ENCODE measurements around the gene ASRGL1. TPM values are rescaled to one million over a fixed set of nuclear protein-coding genes. Genes with fewer than 3 reads are reported as not detected.
"Not testable (repeated sequence)": the region's sequence is repeated elsewhere in the genome, so short reads cannot be mapped to it uniquely, and the experiment has no call there.

ASRGL1 gene
- total RNA-seq, 1 donor from 2014 or later, result 55.7 TPM

DNA sequence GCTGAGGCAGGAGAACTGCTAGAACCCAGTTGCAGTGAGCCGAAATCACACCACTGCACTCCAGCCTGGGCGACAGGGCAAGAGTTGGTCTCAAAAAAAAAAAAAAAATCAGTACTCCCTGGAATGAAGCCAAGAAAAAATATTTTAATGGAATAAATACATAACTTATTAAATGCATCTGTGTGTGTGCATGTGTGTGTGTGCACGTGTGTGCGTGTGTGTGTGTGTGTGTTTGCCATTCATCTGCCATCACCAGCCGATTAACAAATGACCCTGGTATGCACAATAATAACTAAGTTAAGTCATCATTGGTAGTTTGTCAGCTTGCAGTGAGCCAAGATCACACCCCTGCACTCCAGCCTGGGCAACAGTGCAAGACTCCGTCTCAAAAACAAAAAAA lies 46.6 kb downstream of the ASRGL1 start:
- no peaks in the 10 kb centered on the region for H3K27me3 Mint-ChIP-seq (ENCODE audit: unreplicated experiment)
- no peak for TF ChIP-seq CTCF (IDR thresholded peaks at IDR 0.05; ENCODE audit: partially characterized antibody, unreplicated experiment)
- no peaks in the 10 kb centered on the region for H3K36me3 Mint-ChIP-seq (ENCODE audit: unreplicated experiment)
- no peak overlapping the region for H3K4me3 Mint-ChIP-seq (ENCODE audit: unreplicated experiment)
- H3K9me3 Mint-ChIP-seq (ENCODE audit: unreplicated experiment), result peaks cover under 1% of the 10 kb centered on the region
- H3K4me1 Mint-ChIP-seq (ENCODE audit: low read depth, unreplicated experiment), result peaks cover 34% of the 10 kb centered on the region
- peak overlapping the region; percentile 52 for H3K27ac Mint-ChIP-seq (ENCODE audit: unreplicated experiment)
- DNase-seq, result no peak

GRCh38 chr11:62386083-62386482 lies 48.8 kb downstream of the ASRGL1 start:
- not testable (repeated sequence) for H3K27me3 Mint-ChIP-seq (ENCODE audit: unreplicated experiment); DNase-seq; H3K9me3 Mint-ChIP-seq (ENCODE audit: unreplicated experiment); H3K36me3 Mint-ChIP-seq (ENCODE audit: unreplicated experiment); H3K27ac Mint-ChIP-seq (ENCODE audit: unreplicated experiment); H3K4me3 Mint-ChIP-seq (ENCODE audit: unreplicated experiment)
- H3K4me1 Mint-ChIP-seq (ENCODE audit: low read depth, unreplicated experiment), result peaks cover 22% of the 10 kb centered on the region

GRCh38 chr11:62387381-62387780 lies 50.1 kb downstream of the ASRGL1 start:
- Mint-ChIP-seq H3K27me3 (ENCODE audit: unreplicated experiment) (peaks cover 4% of the 10 kb centered on the region), H3K27ac (ENCODE audit: unreplicated experiment) (no peak overlapping the region), H3K9me3 (ENCODE audit: unreplicated experiment) (peaks cover 3% of the 10 kb centered on the region), H3K4me3 (ENCODE audit: unreplicated experiment) (peak overlapping the region; percentile 20), H3K36me3 (ENCODE audit: unreplicated experiment) (peaks cover 7% of the 10 kb centered on the region), H3K4me1 (ENCODE audit: low read depth, unreplicated experiment) (peaks cover 20% of the 10 kb centered on the region)
- no peak for TF ChIP-seq CTCF (IDR thresholded peaks at IDR 0.05; ENCODE audit: partially characterized antibody, unreplicated experiment)
- DNase-seq, result no peak

- Mint-ChIP-seq H3K9me3 (ENCODE audit: unreplicated experiment) (peaks cover 4% of the 10 kb centered on the region), H3K36me3 (ENCODE audit: unreplicated experiment) (peaks cover 7% of the 10 kb centered on the region), H3K27ac (ENCODE audit: unreplicated experiment) (no peak overlapping the region), H3K27me3 (ENCODE audit: unreplicated experiment) (peaks cover 6% of the 10 kb centered on the region), H3K4me3 (ENCODE audit: unreplicated experiment) (no peak overlapping the region), H3K4me1 (ENCODE audit: low read depth, unreplicated experiment) (peaks cover 18% of the 10 kb centered on the region)
- no peak for TF ChIP-seq CTCF (IDR thresholded peaks at IDR 0.05; ENCODE audit: partially characterized antibody, unreplicated experiment)
- DNase-seq, result no peak
These were observed 51.8 kb downstream of the ASRGL1 start for GRCh38 chr11:62388999-62389398.

DNA sequence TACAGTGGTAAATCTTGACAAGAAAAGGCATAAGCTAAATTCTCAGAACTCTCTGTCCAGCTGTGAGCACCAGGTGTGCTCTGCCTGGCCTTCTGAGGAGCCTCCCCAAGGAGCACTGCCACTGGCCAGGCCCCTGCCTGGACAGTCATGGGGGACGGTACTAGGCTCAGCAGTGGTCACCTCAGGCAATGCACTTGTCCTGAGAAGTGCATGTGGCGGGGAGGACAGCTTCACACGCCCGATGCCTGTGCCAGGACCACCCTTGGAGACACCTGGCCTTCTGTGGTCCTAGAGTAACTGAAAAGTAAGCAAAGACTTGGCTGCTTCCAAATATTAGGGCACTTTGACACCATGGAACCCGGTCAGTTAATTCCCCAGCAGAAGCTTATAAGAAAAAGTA lies 53.0 kb downstream of the ASRGL1 start:
- Mint-ChIP-seq H3K4me3 (ENCODE audit: unreplicated experiment) (no peak overlapping the region), H3K36me3 (ENCODE audit: unreplicated experiment) (peaks cover 7% of the 10 kb centered on the region), H3K27me3 (ENCODE audit: unreplicated experiment) (peaks cover 6% of the 10 kb centered on the region), H3K4me1 (ENCODE audit: low read depth, unreplicated experiment) (peaks cover 24% of the 10 kb centered on the region), H3K9me3 (ENCODE audit: unreplicated experiment) (peaks cover 9% of the 10 kb centered on the region), H3K27ac (ENCODE audit: unreplicated experiment) (no peak overlapping the region)
- no peak for DNase-seq
- no peak for TF ChIP-seq CTCF (IDR thresholded peaks at IDR 0.05; ENCODE audit: partially characterized antibody, unreplicated experiment)

DNA sequence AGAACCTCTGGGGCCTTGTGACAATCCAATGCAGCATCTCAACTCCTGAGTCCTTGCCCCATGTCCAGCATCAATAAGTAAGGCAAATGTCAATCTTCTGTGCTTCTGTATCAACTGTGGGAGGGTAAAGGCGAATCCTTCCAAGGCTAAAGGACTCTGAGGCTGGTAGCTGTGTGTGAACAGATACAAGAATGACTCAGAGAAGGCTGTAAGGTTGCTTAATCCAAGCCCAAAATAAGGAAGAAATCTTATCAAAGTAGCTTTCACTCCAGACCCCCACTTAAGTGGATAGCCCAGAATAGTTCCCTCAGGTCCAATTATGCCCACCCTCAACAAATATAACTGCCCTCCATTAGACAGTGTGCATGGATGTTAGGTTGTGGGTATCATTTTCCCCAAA lies 53.5 kb downstream of the ASRGL1 start:
- no peak overlapping the region for H3K4me3 Mint-ChIP-seq (ENCODE audit: unreplicated experiment)
- DNase-seq, result no peak
- no peak overlapping the region for H3K27ac Mint-ChIP-seq (ENCODE audit: unreplicated experiment)
- H3K36me3 Mint-ChIP-seq (ENCODE audit: unreplicated experiment), result peaks cover 7% of the 10 kb centered on the region
- peaks cover 6% of the 10 kb centered on the region for H3K27me3 Mint-ChIP-seq (ENCODE audit: unreplicated experiment)
- peaks cover 27% of the 10 kb centered on the region for H3K4me1 Mint-ChIP-seq (ENCODE audit: low read depth, unreplicated experiment)
- TF ChIP-seq CTCF (IDR thresholded peaks at IDR 0.05; ENCODE audit: partially characterized antibody, unreplicated experiment), result no peak
- H3K9me3 Mint-ChIP-seq (ENCODE audit: unreplicated experiment), result peaks cover 9% of the 10 kb centered on the region
